ENCODE results near the gene MYT1.

- no peak for TF ChIP-seq POLR2A (IDR thresholded peaks at IDR 0.05)
- TF ChIP-seq CTCF (IDR thresholded peaks at IDR 0.05): no peak
Measured at GRCh38 chr20:64216036-64216435, 51.8 kb downstream of the MYT1 start.

Measured in breast epithelium (tissue), 3 donors.